Activated CD4-positive, alpha-beta T cell treated with anti-CD3 and anti-CD28 coated beads, Interleukin-2, amount 50 U/mL, for 16 hours (primary cell): Measurements from ENCODE around the gene SNX8.
"Not testable (repeated sequence)": the region's sequence is repeated elsewhere in the genome, so short reads cannot be mapped to it uniquely, and the experiment has no call there.

Source experiments
- DNase-seq: peaks from one replicate; pipeline ENCODE4 v3.0.0-alpha.2; 2020

The SNX8 gene, protein sequence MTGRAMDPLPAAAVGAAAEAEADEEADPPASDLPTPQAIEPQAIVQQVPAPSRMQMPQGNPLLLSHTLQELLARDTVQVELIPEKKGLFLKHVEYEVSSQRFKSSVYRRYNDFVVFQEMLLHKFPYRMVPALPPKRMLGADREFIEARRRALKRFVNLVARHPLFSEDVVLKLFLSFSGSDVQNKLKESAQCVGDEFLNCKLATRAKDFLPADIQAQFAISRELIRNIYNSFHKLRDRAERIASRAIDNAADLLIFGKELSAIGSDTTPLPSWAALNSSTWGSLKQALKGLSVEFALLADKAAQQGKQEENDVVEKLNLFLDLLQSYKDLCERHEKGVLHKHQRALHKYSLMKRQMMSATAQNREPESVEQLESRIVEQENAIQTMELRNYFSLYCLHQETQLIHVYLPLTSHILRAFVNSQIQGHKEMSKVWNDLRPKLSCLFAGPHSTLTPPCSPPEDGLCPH

DNA sequence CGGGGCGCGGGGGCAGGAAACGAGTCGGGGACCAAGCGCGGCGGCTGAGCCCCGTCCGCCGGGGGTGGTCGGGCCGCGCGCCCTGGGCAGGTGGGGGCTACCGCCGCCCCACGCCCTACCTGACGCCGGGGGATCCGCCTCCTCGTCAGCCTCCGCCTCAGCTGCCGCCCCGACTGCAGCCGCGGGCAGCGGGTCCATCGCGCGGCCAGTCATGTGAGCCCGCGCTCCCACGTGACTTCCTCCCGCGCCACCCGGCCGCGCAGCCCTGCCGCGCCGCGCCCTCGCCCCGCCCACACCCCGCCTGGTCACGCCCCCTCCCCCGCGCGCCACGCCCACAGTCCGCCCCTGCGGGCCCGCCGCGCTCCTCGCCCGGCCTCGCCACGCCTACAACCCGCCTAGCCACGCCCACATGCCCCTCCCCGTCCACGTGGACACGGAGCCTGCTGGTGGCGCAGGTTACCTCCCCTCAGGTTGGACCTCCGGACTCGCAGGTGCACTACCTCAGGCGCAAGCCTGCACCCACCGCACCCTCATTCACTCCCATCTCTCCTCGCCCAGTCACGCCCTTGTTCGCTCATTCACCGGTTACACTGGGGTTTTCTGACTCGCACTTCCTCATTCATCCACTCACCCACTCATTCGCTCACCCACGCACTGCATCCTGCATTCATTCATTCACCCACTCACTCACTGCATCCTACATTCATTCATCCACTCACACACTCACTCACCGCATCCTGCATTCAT, at the start of gene SNX8:
Gene SNX8, minus strand, starts transcription at position 233 of the 747 bp plus-strand sequence. Its CDS starts 20 bp downstream, at position 213.
- peak; percentile 95 for DNase-seq

DNA sequence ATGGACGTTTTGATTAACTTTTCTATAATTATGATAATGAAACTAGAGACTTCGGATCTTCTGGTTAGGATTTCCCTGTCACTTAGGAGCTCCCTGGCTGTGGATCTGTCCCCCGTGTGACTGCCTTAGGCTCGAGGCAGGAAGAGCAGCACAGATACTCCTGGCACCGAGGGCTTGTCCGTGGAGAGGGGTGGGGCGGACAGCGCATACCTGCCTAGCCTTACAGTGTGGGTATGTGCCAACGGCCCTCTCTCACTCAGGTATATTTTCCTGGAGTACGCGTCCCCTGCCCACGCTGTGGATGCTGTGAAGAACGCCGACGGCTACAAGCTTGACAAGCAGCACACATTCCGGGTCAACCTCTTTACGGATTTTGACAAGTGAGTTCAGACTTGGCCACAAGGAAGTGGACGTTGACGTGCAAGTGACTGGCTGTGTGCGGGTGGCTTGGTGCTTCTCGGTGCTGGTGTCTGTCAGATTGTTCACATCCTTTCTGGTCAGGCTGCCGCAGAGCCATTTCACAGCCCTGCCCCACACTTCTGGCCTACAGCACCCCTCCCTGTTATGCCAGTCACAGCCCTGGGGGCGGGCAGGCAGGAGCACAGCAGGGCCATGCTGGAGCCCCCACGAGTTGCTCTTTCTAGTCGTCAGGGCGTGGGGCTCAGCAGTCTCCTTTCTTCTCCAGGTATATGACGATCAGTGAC, 48.3 kb upstream of the SNX8 start:
- DNase-seq, result no peak

DNA sequence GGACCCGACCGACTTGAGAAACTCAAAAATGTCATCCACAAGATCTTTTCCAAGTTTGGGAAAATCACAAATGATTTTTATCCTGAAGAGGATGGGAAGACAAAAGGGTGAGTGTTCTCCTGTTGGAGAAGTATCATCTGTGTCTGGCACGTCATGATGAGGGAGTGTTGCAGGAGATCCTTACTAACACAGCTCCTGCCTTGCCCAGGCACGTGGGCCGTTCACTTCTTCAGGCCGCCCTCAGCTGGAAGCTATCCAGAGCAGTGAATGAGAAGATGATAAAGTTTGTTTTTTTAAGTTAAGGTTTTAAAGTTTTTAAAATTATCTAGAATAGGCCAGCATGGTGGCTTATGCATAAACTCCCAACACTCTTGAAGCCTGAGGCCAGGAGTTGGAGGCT, 46.6 kb upstream of the SNX8 start:
- no peak for DNase-seq

DNA sequence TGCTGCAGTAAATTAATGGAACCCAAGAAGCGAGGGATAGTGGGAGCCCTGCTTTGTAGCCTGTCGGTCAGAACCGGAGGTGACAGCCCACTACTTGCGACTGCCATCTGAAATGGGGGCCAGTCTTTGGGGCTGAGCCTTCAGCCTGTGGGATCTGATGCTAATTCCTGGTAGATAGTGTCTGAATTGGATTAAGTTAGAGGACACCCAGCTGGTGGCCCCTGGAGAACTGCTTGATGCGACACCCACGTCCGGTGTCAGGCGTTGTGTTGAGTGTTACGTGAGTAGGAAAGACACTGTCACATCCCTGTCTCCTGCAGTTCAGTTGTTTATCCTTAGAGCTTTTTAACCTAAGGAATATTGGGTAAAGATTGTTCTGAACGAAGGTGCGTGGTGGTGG, 45.4 kb upstream of the SNX8 start:
- no peak for DNase-seq

DNA sequence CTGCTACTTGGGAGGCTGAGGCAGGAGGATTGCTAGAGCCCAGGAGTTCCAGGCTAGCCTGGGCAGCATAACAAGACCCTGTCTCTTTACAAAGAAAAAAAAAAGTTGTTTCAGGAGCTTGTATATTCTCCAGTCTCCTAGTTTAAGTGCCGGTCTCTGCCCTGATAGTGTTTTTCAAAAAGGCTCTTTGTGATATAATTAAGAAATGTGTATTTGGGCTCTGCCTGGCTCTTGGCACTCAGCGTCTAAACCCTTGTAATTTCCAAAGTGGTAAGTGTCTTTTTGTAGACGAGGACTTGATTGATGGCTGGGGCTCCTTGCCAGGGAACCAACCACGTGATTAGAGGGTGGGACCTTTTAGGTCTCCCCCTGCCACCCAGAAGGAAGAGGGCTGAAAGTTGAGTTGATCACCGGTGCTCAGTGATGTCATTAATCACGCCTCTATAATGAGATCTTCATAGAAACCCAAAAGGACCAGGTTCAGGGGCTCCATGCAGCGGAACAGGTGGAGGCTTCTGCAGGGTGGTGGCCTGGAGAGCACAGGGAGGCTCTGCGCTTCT, 44.8 kb upstream of the SNX8 start:
- no peak for DNase-seq

DNA sequence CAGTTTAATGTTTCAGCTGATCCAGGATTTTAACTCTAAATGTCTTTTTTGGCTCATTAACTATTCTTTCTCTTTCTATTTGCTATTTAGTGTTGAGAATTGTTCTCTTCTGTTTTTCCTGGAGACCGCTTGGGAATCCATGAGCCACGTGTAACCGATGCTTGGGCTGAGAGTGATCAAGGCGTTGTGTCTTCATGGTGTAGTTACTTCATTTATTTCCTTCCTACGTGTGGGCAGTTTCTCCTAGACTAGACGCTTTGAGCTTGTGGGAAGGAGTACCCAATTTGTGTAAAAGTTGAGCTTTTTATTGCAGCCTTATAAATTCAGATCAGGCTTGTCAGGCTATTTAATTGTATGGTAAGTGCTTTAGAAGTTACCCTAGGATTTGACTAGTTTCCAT, 43.3 kb upstream of the SNX8 start:
- DNase-seq, result no peak

DNA sequence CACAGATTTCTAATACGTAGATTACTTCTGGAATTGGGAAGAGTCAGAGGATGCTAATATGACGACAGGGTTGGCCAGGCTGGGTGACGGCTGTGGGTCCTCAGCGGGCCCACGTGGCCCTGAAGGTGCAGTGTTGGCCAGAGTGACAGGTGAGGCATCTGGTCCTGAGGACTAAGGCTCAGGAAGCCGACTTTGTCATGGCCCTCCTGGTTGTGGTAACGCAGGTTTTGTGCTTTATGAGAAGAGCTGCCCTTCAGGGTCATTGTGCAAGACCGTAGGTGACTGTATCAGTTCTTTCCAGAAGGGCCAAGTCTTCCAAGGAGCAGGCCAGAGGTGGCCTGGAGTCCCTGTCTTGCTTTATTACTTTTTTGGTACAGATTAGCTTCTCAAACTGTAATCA, 42.9 kb upstream of the SNX8 start:
- no peak for DNase-seq

DNA sequence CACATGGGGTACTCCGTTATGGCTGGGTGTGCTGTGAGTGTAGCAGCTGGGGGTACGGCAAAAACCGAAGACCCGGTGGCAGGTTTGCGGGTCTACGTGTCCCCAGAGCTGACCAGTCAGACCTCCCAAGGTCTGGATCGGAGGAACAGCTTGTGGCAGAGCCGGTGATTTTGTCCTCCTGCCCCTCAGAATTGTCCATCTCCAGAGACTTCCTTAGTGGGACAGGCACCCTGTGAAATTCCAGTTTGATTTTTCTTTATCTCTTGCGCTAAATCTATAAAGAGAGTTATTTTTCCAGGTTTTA, 41.4 kb upstream of the SNX8 start:
- no peak for DNase-seq

DNA sequence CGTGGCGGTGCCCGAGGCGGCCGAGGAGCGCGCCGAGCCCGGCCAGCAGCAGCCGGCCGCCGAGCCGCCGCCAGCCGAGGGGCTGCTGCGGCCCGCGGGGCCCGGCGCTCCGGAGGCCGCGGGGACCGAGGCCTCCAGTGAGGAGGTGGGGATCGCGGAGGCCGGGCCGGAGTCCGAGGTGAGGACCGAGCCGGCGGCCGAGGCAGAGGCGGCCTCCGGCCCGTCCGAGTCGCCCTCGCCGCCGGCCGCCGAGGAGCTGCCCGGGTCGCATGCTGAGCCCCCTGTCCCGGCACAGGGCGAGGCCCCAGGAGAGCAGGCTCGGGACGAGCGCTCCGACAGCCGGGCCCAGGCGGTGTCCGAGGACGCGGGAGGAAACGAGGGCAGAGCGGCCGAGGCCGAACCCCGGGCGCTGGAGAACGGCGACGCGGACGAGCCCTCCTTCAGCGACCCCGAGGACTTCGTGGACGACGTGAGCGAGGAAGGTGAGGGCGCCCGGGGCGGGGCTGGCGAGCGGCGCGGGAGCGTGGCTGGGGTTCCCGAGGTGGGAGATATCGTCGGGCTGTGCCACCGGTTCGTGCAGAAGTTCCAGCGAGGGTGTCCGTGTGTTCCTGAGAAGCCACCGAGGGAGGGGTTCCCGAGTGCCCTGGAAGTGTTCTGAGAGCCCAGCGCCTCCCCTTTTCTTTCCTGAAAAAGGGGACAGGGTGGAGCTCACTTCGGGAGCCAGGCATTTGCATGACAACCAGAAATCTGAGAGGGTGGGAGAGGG, 40.9 kb upstream of the SNX8 start:
- no peak for DNase-seq

DNA sequence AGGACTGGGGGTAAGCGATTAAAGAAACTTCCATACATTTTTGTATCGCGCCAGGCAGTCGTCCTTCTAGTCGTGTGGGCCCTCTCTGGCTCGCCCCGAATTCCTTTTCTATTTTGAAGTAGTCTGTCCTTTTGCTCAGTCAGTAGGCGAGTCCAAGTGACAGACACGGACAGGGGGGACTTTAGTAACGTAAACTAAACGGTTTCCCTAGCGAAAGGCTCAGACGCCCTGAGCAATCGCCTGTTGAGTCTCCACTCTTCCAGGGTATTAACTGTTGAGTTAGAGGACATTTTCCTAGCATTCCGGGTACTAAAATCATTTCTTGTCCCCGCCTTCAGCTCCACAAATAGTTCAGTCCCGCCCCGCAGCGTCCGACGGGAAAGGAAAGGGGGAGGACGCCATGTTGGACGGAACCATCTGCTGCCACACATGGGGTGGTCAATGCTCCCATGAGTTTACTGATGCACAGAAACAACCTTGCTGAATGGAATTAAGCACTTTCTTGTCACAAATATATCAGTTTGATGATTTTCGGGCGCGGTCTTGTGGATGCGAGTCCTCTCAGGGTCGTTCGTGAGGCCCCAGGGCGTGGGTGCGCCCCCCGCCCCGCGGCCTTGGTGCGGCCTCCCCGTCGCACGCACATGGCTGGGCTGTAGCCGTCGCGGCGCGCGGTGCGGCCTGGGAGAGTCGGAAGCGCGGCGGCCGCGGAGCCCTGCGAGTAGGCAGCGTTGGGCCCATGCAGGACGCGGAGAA, 40.1 kb upstream of the SNX8 start, which contains the start of gene EIF3B:
Gene EIF3B, plus strand, starts transcription at position 642 of the 753 bp plus-strand sequence. Its CDS starts 95 bp downstream, at position 737.
- DNase-seq, result peak; percentile 87

DNA sequence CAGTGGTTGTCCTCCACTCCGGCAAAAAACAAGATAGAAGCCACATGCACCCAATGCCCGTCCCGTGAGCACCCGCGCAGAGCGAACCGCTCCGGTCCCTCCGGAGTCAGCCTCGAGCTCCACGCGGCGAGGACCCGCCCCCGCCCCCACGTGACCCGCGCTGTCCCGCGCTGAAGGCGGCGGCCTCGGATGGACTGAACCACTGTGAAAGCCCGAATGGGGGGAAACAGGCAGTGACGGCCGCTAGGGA, 39.6 kb upstream of the SNX8 start:
- peak; percentile 91 for DNase-seq

DNA sequence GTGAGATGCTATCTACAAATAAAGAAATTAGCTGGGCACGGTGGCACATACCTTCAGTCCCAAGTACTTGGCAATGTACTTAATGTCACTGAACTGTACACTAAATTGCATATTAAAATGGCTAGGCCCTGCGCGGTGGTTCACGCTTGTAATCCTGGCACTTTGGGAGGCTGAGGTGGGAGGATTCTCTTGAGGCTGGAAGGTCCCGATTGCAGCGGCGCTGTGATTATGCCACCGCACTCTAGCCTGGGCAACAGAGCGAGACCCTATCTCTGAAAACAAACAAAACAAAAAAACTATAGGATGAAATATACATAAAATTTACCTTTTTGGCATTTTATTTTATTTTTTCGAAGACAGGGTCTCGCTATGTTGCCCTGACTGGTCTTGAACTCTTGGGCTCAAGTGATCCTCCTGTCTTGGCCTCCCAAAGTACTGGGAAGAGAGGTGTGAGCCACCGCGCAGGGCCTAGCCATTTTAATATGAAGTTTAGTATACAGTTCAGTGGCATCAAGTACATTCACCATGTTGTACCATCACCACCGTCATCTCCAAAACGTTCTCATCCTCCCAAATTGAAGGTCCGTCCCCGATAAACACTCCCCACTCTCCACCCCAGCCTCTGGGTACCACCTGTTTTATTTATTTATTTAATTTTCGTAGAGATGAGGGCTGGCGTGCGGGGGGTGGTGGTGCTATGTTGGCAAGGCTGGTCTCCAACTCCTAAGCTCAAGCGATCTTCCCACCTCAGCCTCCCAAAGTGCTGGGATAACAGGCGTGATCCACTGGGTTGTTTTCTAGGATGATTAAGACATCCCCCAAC, 39.1 kb upstream of the SNX8 start:
- no peak for DNase-seq

DNA sequence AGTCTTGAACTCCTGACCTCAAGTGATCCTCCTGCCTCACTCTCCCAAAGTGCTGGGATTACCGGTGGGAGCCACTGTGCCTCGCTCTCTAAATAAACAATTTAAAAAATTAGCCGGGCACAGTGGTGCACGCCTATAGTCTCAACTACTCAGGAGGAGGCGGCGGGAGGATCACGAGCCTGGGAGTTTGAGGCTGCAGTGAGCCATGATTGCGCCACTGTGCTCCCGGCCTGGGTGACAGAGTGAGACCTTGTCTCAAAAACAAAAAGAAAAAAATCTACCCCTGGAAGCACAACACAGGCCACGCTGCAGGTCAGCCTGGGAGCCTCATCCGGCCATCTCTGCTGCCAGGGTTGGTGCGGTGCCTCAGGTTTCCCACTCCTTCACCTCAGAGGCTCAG, 36.6 kb upstream of the SNX8 start:
- DNase-seq, result no peak

DNA sequence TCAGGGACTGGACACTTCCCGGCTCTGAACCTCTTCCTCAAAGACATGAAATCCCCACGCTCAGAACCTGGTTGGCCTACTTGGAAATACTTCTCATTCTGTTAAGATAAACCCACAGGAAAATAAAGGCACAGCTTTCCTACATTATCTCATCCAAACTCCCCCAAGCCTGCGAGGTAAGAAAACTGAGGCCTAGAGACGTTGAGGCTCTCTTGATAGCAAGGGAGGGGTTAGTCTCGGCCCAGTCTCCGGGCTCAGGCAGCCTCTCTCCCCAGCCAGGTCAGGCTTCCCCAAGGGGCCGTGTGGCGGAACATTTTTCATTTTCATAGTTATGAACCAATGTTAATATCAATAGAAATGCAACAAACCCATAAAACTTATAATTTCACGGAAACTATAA, 35.8 kb upstream of the SNX8 start:
- no peak for DNase-seq

DNA sequence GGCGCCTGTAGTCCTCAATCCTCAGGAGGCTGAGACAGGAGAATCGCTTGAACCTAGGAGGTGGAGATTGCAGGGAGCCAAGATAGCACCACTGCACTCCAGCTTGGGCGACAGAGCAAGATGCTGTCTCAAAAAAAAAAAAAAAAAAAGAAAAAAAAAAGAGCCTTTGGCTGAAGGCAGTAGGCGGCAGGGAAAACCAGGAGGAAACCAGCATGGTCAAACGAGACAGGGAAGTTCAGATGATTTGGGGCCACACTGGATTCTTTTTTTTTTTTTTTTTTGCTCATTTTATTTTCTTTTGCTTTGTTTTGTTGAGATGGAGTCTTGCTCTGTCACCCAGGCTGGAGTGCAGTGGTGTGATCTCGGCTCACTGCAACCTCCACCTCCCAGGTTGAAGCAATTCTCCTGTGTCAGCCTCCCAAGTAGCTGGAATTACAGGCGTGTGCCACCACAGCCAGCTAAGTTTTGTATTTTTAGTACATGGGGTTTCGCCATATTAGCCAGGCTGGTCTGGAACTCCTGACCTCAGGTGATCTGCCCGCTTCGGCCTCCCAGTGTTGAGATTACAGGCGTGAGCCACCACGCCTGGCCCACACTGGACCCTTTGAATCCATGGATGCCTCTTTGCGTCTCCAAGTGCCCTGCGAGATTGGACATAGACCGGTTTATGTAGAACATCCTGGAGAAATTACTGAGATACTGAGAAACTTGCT, 33.3 kb upstream of the SNX8 start:
- not testable (repeated sequence) for DNase-seq

DNA sequence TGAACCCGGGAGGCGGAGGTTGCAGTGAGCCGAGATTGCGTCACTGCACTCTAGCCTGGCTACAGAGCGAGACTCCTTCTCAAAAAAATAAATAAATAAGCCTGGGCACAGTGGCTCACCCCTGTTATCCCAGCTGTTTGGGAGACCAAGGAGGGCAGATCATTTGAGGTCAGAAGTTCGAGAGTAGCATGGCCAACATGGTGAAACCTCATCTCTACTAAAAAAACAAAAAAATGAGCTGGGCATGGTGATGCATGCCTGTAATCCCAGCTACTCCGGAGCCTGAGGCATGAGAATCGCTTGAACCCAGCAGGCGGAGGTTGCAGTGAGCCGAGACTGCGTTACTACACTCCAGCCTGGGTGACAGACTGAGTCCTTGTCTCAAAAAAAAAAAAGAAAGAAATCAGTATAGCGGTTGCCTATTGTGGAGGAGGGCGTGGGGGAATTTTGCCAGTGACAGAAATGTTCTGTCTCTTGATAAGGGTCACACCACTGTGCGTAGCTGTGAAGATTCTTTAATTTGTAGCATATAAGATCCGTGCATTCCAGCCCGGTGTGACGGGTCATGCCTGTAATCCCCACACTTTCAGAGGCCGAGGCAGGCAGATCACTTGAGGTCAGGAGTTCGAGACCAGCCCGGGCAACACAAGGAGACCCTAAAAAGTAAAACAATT, 22.5 kb upstream of the SNX8 start:
- no peak for DNase-seq

DNA sequence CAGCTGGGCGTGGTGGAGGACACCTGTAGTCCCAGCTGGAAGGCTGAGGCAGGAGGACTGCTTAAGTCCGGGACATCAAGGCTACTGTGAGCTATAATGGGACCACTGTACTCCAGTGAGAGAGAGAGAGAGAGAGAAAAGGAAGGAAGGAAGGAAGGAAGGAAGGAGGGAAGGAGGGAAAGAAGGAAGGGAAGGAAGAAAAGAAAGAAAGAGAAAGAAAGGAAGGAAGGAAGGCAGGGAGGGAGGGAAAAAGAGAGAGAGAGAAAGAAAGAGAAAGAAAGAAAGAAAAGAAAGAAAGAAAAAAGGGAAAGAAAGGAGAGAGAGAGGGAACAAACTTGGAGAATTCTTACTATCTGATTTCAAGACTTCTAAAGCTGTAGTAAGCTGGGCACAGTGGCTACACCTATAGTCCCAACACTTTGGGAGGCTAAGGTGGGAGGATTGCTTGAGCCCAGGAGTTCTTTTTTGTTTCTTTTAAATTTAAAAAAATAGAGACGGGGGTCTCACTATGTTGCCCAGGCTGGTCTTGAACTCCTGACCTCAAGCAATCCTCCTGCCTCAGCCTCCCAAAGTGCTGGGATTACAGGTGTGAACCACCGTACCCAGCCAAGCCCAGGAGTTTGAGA, 18.5 kb upstream of the SNX8 start:
- not testable (repeated sequence) for DNase-seq

DNA sequence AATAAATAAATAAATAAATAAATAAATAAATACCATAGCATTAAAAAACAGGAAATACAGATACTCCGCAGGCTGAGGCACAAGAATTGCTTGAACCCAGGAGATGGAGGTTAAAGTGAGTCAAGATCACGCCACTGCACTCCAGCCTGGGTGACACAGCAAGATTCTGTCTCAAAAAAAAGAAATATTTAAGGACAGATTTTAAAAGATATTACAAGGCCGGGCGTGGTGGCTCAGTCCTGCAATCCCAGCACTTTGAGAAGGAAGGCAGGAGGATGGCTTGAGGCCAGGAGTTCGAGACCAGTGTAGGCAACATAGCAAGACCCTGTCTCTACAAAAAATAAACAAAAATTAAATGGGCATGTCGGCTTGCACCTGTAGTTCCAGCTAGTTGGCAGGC, 17.5 kb upstream of the SNX8 start:
- DNase-seq, result no peak

DNA sequence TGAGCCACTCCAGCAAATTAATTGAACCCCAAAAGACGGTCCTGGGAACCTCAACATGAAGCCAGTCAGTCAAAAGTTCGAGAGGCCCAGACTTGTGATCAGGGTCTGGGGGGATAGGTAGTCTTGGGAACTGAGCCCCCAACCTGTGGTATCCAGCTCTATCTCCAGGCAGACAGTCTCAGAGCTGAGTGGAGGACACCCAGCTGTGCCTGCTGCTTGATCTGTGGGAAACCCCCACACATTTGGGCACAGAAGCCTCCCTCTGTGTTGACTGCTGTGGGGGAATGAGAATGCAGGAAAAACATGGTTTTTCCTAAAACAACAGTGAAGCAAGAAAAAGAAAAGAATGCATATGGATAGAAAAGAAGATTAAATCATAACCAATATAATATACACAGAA, 16.3 kb upstream of the SNX8 start:
- no peak for DNase-seq
